Measurements from ENCODE around the gene MYO16.

- TF ChIP-seq EZH2 (IDR thresholded peaks at IDR 0.05; ENCODE audit: borderline replicate concordance) (no peak), EZH2phosphoT487 (IDR thresholded peaks at IDR 0.05; ENCODE audit: low read depth, severe bottlenecking, unreplicated experiment) (no peak)
These were observed 591.2 kb downstream of the MYO16 start for GRCh38 chr13:109220631-109221030.

All from hepatocyte (in vitro differentiated cells).